ENCODE measurements around the gene SDF4. TPM values are rescaled to one million over a fixed set of nuclear protein-coding genes. Genes with fewer than 3 reads are reported as not detected.

The SDF4 gene, protein sequence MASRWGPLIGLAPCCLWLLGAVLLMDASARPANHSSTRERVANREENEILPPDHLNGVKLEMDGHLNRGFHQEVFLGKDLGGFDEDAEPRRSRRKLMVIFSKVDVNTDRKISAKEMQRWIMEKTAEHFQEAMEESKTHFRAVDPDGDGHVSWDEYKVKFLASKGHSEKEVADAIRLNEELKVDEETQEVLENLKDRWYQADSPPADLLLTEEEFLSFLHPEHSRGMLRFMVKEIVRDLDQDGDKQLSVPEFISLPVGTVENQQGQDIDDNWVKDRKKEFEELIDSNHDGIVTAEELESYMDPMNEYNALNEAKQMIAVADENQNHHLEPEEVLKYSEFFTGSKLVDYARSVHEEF
- total RNA-seq: 74.0 TPM

GRCh38 chr1:1231400-1232207, at the start of gene SDF4:
Gene SDF4, minus strand, starts transcription at chr1:1232001. Its CDS starts 3,229 bp downstream, at chr1:1228772.

GRCh38 chr1:1273512-1274298, 41.9 kb upstream of the SDF4 start, which contains the start of gene UBE2J2:
Gene UBE2J2, minus strand, starts transcription at chr1:1273854. Its CDS starts 5,862 bp downstream, at chr1:1267992.

DNA sequence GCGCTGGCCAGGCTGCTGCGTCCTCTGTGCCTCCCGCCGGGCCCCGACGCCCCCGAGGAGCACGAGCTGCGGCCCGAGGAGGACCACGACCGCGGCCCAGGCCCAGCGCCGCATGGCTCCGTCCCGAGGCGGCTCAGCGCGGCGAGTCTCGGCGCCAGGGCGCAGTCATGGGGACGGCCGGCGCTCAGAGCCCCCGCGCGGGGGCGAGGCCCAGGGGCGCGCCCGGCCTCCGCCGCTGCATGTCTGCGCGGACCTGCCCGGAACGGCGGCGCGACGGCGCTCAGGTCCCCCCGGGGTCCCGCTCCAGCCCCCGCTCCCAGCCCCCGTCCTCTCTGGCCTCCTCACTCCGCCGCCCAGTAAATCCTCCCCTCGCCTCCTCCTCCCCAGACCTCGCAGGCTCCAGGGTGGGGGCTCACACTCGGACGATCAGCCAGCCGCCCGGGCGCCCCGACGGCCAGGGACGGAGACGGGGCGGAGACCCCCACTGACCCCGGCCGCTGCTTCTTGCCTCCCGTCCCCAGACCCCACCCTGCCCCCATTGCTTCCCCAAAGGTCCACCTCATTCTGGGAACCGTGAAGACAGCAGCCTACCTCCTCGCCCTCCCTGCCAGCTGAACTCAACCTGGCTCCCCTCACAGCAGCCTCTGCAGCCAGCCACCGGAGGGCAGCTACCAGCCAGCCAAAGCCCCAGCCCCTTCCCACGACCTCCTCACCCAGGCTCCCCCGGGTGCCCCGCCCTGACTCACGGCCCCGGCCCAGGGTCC, 15.0 kb upstream of the SDF4 start, which contains the start of gene C1QTNF12:
Gene C1QTNF12 (minus strand): TSS at position 146 of the 764 bp plus-strand sequence. CDS start 32 bp downstream, at position 114.

GRCh38 chr1:1232208-1232795, 501 bp upstream of the SDF4 start, which contains the start of gene B3GALT6:
Gene B3GALT6, plus strand, starts transcription at chr1:1232237. Its CDS starts 42 bp downstream, at chr1:1232279.

DNA sequence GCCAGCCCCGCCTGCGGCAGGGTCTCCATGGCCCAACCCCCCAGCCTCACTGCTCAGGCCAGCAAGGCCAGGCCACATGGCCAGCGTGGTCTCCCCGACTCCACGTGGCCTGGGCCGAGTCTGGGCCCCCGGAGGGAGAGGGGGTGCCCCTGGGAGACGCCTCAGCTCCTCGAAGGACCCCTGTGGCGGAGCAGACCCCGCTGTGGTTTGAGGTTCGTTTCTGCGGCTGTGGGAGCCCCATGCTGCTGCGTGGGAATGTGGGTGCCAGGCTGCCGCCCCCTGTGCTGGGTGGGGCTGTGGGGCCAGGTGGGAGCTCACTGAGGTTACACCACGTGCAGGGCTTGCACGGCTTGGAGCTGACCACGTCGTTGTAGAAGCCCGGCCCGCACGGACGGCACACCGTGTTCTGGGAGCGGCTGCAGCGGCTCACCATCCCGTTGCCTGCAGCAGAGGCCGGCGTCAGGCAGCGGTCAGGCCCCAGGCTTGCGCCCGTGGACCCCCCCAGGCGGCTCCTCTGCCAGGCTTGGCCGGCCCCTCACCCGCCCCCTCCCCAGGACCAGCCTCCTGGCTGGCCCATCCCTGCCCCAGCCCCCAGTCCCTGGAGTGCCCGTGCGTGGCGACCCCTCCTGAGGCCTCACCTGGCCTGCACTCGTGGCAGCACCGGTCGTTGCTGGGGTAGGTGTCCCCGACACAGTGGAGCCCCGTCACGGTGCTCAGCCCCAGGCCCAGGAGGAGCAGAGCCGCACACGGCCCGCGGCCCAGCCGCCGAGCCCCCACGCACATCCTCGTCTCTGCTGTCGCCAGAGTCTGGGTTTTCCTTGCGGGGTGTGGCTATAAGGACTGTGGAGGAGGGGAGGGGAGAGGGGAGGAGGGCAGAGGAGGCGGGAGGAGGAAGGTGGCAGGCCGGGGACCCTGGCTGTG, 18.2 kb downstream of the SDF4 start, which contains the start of gene TNFRSF4:
Gene TNFRSF4 (minus strand): TSS at position 809 of the 921 bp plus-strand sequence. CDS start 26 bp downstream, at position 783.

DNA sequence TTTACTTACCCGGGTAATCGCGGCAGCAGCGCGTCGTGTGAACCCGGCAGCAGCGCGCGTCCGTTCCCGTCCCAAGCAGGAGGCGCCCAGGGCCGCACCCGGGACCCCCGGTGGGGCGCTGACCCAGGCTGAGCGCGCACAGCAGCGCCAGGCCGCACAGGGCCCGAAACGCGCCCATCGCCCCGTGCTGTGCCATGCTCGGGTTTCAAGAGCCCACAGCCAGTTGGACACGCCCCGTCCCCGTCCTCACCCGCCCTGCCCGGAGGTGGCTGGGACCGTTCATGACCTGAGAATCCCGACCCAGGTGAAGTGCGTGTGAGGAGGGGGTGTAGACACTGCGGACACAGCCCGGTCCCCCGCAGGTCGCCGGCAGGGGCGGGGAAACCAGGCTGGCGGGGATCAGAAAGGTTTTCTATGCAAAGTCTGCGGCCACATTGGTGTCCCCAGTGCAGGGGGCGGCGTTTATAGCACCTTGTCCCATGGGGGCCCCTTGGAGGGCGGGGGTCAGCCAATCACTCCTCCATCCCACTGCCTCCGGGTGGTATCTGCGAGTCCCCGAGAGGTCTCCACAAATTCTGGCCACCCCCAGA, 25.3 kb downstream of the SDF4 start, which contains the start of gene TNFRSF18:
Gene TNFRSF18 (minus strand): TSS at position 217 of the 590 bp plus-strand sequence. CDS start 21 bp downstream, at position 196.

GRCh38 chr1:1173793-1174415, 57.9 kb downstream of the SDF4 start, which contains the start of gene TTLL10:
Gene TTLL10, plus strand, starts transcription at chr1:1173880. Its CDS starts 5,336 bp downstream, at chr1:1179216.

Other genes with a start within 250 kb of the SDF4 start
- gene PERM1, start 249.9 kb downstream of the SDF4 start, total RNA-seq: 1.3 TPM
- gene HES4, start 231.9 kb downstream of the SDF4 start, total RNA-seq: 43.5 TPM
- gene ISG15, start 218.5 kb downstream of the SDF4 start, total RNA-seq: 9.9 TPM
- gene AGRN, start 211.9 kb downstream of the SDF4 start, total RNA-seq: 66.7 TPM
- gene RNF223, start 157.7 kb downstream of the SDF4 start, total RNA-seq: not detected
- 16.2 TPM for gene C1orf159, start 115.9 kb downstream of the SDF4 start, total RNA-seq
- not detected for gene TTLL10, start 58.1 kb downstream of the SDF4 start, total RNA-seq
- not detected for gene TNFRSF18, start 25.4 kb downstream of the SDF4 start, total RNA-seq
- gene TNFRSF4, start 17.8 kb downstream of the SDF4 start, total RNA-seq: 0.22 TPM
- gene B3GALT6, start 236 bp upstream of the SDF4 start, total RNA-seq: 18.1 TPM
- 2.5 TPM for gene C1QTNF12, start 14.7 kb upstream of the SDF4 start, total RNA-seq
- gene UBE2J2, start 41.9 kb upstream of the SDF4 start, total RNA-seq: 46.0 TPM
- gene SCNN1D, start 48.4 kb upstream of the SDF4 start, total RNA-seq: 7.1 TPM
- 136 TPM for gene ACAP3, start 75.9 kb upstream of the SDF4 start, total RNA-seq
- gene PUSL1, start 76.6 kb upstream of the SDF4 start, total RNA-seq: 17.1 TPM
- gene INTS11, start 92.7 kb upstream of the SDF4 start, total RNA-seq: 90.8 TPM
- 18.3 TPM for gene CPTP, start 92.8 kb upstream of the SDF4 start, total RNA-seq
- 0.77 TPM for gene TAS1R3, start 99.3 kb upstream of the SDF4 start, total RNA-seq
- gene DVL1, start 117.4 kb upstream of the SDF4 start, total RNA-seq: 57.0 TPM
- gene MXRA8, start 126.6 kb upstream of the SDF4 start, total RNA-seq: 127 TPM
- gene AURKAIP1, start 143.2 kb upstream of the SDF4 start, total RNA-seq: 47.2 TPM
- gene CCNL2, start 167.3 kb upstream of the SDF4 start, total RNA-seq: 314 TPM
- gene MRPL20, start 175.3 kb upstream of the SDF4 start, total RNA-seq: 74.5 TPM
- gene ANKRD65, start 189.3 kb upstream of the SDF4 start, total RNA-seq: 8.1 TPM
- 19.8 TPM for gene VWA1, start 203.7 kb upstream of the SDF4 start, total RNA-seq
- 0.05 TPM for gene ATAD3C, start 217.7 kb upstream of the SDF4 start, total RNA-seq
- gene ATAD3B, start 239.8 kb upstream of the SDF4 start, total RNA-seq: 20.4 TPM